GM12878 (cell line): ENCODE data around the gene PDS5A. TPM values are rescaled to one million over a fixed set of nuclear protein-coding genes. Genes with fewer than 3 reads are reported as not detected.
A peak's percentile ranks its signal among the peaks of the same experiment; 100 is the strongest.

Experiments used
- ASH2L ChIP-seq: fragments of 300-600, 200-600 bp; sonication (generic); IDR thresholded peaks from 2 replicates; pipeline ENCODE4 v1.6.1; 2017; ENCODE audit warnings: low read depth, mild to moderate bottlenecking, borderline replicate concordance
- BRCA1 ChIP-seq: IDR thresholded peaks from 2 replicates; pipeline ENCODE4 v1.6.1; 2011; ENCODE audit warnings: low read depth, low read length, improper control_type of control experiment
- CEBPB ChIP-seq, 2 experiments: fragments of 150-350 bp in 1 of 2; IDR thresholded peaks; 2 replicates each; pipeline ENCODE4 v1.6.1; 2012 to 2014; ENCODE audit warnings: low read depth in 2 of 2, low read length in 2 of 2, borderline replicate concordance in 1 of 2, inconsistent platforms in 1 of 2
- CHD2 ChIP-seq: IDR thresholded peaks from 2 replicates; pipeline ENCODE4 v1.6.1; 2011; ENCODE audit warnings: low read depth, low read length, improper control_type of control experiment, borderline replicate concordance
- CREM ChIP-seq: IDR thresholded peaks from 2 replicates; pipeline ENCODE4 v1.6.1; 2014; ENCODE audit warnings: antibody characterized with exemption, low read depth
- EP300 ChIP-seq, 2 experiments: fragments of 150-350 bp in 1 of 2; IDR thresholded peaks; 2 replicates each; pipeline ENCODE4 v1.6.1; 2011 to 2012; ENCODE audit warnings: low read depth in 2 of 2, low read length in 2 of 2, borderline replicate concordance in 1 of 2, improper control_type of control experiment in 1 of 2, inconsistent platforms in 1 of 2; ENCODE audit not compliant: control insufficient read depth in 1 of 2
- EZH2 ChIP-seq: IDR thresholded peaks from 2 replicates; pipeline ENCODE4 v1.6.1; 2012; ENCODE audit warnings: low read depth, mild to moderate bottlenecking, control low read depth, inconsistent platforms, low read length, borderline replicate concordance; ENCODE audit not compliant: control insufficient read depth
- FOXM1 ChIP-seq: IDR thresholded peaks from 2 replicates; pipeline ENCODE4 v1.6.1; 2012; ENCODE audit warnings: low read depth, mild to moderate bottlenecking, inconsistent platforms, low read length, moderate library complexity
- GABPA ChIP-seq: IDR thresholded peaks from 2 replicates; pipeline ENCODE4 v1.6.1; 2014; ENCODE audit warnings: antibody characterized with exemption, low read depth, mild to moderate bottlenecking, inconsistent platforms
- MTA2 ChIP-seq: fragments of 450-650 bp; IDR thresholded peaks from 2 replicates; pipeline ENCODE4 v1.6.1; 2016; ENCODE audit warnings: low read depth, mild to moderate bottlenecking, moderate library complexity
- PAX5 ChIP-seq: IDR thresholded peaks from 2 replicates; pipeline ENCODE4 v1.6.1; 2011; ENCODE audit warnings: low read depth, low read length, borderline replicate concordance
- RAD21 ChIP-seq: IDR thresholded peaks from 2 replicates; pipeline ENCODE4 v1.6.1; 2011; ENCODE audit warnings: mild to moderate bottlenecking, low read depth, low read length, moderate library complexity; ENCODE audit not compliant: insufficient read depth
- RCOR1 ChIP-seq: conservative IDR thresholded peaks from 2 replicates; pipeline ENCODE4 v1.6.1; 2012; ENCODE audit warnings: low read depth, low read length, improper control_type of control experiment
- SRF ChIP-seq, 2 experiments: IDR thresholded peaks; 2 replicates each; pipeline ENCODE4 v1.6.1; 2011; ENCODE audit warnings: low read depth in 2 of 2, low read length in 2 of 2, mild to moderate bottlenecking in 1 of 2, moderate library complexity in 1 of 2
- polyA plus RNA-seq, 11 experiments: library from polyadenylated mRNA; depleted of rRNA in 4 of 11; unstranded in 6 of 11; stranded (reverse) in 5 of 11; fragments of >200 nt; fragmentation: Nextera tagmentation in 4 of 11; fragmentation: Illumina TruSeq in 1 of 11; extraction: Ambion mirVana in 4 of 11; extraction: Trizol in 1 of 11; gene quantifications; 1 replicate in 1 of 11; 2 replicates in 10 of 11; pipeline versions ENCODE4 v1.2.1 to v1.2.3, GENCODE V29; 2011 to 2016; ENCODE audit warnings: inconsistent platforms in 2 of 11, missing spikeins in 2 of 11, low read depth in 1 of 11
- total RNA-seq, 4 experiments: library from RNA; depleted of rRNA in 3 of 4; stranded (reverse); fragments of >200 nt in 3 of 4; fragmentation: Illumina TruSeq in 1 of 4; extraction: Trizol in 1 of 4; gene quantifications; 2 replicates each; pipeline versions ENCODE4 v1.2.1 to v1.2.3, GENCODE V29; 2013 to 2021
- TF ChIP-seq, protein P1 (sequence below): IDR thresholded peaks from 2 replicates; pipeline ENCODE4 v1.6.1; 2011; ENCODE audit warnings: low read depth, low read length, improper control_type of control experiment, borderline replicate concordance
- TF ChIP-seq, protein P2 (sequence below): fragments of 450-650 bp; IDR thresholded peaks from 2 replicates; pipeline ENCODE4 v1.6.1; 2017; ENCODE audit warnings: borderline replicate concordance
- TF ChIP-seq, protein P3 (sequence below): fragments of 450-650 bp; formaldehyde crosslinking; IDR thresholded peaks from 2 replicates; pipeline ENCODE4 v1.4.0; 2022; ENCODE audit warnings: mild to moderate bottlenecking, moderate library complexity
- TF ChIP-seq, protein P4 (sequence below): fragments of 450-650 bp; IDR thresholded peaks from 2 replicates; pipeline ENCODE4 v1.6.1; 2017; ENCODE audit warnings: low read depth, mild to moderate bottlenecking, moderate library complexity
- TF ChIP-seq, protein P5 (sequence below): IDR thresholded peaks from 2 replicates; pipeline ENCODE4 v1.6.1; 2012; ENCODE audit warnings: low read length, inconsistent platforms

The PDS5A gene
- total and polyA plus RNA-seq, 10 of the 15 experiments (the other 5 are each of a cell fraction or from before 2014, with no cell fraction given) = 13.7 to 69.7 (median 52.3) TPM

DNA sequence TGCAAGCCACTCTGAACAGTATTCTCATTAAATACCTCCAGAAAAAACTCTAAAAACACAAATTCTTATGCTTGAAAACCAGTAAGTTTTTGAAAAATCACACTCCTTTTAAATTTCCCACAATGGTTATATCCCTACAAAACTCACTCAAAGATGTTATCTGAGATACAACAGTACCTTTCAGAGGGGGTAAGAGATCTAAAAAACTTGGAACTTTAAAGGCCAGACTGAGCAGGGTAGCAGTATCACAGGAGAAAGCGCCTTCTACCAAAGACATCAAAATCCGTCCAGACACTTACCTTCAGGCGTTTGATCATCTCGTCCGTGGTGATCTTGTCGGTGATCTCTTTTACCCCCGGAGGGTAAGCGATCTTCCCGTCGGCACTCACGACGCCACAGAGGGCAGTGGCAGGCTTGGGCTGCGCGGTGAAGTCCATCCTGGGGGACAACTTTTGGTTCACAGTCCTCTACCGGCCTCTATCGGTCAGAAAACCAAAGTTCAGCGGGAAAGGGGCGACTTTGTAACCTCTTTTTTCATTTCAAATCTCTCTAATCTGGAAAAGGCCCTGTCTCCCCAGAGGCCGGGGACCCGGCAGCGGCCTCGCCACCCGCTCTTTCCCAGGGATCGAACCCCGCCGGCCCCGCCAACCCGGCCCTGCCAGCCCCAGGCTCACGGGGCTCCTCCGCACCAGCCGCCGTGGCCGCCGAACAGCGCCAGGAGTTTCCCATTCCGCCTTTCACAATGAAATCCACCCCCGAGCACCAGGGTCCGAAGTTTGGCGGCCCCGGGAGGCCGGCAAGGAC lies 1.4 kb downstream of the PDS5A start (continued):
- TF ChIP-seq, protein P1, sequence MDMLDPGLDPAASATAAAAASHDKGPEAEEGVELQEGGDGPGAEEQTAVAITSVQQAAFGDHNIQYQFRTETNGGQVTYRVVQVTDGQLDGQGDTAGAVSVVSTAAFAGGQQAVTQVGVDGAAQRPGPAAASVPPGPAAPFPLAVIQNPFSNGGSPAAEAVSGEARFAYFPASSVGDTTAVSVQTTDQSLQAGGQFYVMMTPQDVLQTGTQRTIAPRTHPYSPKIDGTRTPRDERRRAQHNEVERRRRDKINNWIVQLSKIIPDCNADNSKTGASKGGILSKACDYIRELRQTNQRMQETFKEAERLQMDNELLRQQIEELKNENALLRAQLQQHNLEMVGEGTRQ = no peak
- TF ChIP-seq GABPA (no peak), SRF (IDR thresholded peaks at IDR 0.05; ENCODE audit: low read depth in 2 of 2, low read length in 2 of 2) (no peak), PAX5 (no peak), EP300 (IDR thresholded peaks at IDR 0.05; ENCODE audit: borderline replicate concordance in 1 of 2, control insufficient read depth in 1 of 2, low read depth in 2 of 2, low read length in 2 of 2) (no peak), CEBPB (IDR thresholded peaks at IDR 0.05; ENCODE audit: borderline replicate concordance in 1 of 2, low read depth in 2 of 2, low read length in 2 of 2) (no peak), EZH2 (no peak), CREM (no peak), FOXM1 (peak; percentile 40), RAD21 (peak; percentile 92), CHD2 (0 out of 2 replicates have a peak, but pooled peaks have one; percentile 21), MTA2 (no peak), RCOR1 (no peak), ASH2L (peak; percentile 38; the same call in 1 of the 2 replicates), BRCA1 (no peak)
- TF ChIP-seq, protein P2, sequence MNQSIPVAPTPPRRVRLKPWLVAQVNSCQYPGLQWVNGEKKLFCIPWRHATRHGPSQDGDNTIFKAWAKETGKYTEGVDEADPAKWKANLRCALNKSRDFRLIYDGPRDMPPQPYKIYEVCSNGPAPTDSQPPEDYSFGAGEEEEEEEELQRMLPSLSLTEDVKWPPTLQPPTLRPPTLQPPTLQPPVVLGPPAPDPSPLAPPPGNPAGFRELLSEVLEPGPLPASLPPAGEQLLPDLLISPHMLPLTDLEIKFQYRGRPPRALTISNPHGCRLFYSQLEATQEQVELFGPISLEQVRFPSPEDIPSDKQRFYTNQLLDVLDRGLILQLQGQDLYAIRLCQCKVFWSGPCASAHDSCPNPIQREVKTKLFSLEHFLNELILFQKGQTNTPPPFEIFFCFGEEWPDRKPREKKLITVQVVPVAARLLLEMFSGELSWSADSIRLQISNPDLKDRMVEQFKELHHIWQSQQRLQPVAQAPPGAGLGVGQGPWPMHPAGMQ = no peak
- TF ChIP-seq, protein P3, sequence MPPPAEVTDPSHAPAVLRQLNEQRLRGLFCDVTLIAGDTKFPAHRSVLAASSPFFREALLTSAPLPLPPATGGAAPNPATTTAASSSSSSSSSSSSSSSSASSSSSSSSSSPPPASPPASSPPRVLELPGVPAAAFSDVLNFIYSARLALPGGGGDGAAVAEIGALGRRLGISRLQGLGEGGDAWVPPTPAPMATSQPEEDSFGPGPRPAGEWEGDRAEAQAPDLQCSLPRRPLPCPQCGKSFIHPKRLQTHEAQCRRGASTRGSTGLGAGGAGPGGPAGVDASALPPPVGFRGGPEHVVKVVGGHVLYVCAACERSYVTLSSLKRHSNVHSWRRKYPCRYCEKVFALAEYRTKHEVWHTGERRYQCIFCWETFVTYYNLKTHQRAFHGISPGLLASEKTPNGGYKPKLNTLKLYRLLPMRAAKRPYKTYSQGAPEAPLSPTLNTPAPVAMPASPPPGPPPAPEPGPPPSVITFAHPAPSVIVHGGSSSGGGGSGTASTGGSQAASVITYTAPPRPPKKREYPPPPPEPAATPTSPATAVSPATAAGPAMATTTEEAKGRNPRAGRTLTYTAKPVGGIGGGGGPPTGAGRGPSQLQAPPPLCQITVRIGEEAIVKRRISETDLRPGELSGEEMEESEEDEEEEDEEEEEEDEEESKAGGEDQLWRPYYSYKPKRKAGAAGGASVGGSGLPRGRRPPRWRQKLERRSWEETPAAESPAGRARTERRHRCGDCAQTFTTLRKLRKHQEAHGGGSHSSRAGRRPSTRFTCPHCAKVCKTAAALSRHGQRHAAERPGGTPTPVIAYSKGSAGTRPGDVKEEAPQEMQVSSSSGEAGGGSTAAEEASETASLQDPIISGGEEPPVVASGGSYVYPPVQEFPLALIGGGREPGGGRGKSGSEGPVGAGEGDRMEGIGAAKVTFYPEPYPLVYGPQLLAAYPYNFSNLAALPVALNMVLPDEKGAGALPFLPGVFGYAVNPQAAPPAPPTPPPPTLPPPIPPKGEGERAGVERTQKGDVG (CRISPR knock-in tag) = no peak
- TF ChIP-seq, protein P4, sequence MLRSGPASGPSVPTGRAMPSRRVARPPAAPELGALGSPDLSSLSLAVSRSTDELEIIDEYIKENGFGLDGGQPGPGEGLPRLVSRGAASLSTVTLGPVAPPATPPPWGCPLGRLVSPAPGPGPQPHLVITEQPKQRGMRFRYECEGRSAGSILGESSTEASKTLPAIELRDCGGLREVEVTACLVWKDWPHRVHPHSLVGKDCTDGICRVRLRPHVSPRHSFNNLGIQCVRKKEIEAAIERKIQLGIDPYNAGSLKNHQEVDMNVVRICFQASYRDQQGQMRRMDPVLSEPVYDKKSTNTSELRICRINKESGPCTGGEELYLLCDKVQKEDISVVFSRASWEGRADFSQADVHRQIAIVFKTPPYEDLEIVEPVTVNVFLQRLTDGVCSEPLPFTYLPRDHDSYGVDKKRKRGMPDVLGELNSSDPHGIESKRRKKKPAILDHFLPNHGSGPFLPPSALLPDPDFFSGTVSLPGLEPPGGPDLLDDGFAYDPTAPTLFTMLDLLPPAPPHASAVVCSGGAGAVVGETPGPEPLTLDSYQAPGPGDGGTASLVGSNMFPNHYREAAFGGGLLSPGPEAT = peak; percentile 45; the same call in 1 of the 2 replicates
- TF ChIP-seq, protein P5, sequence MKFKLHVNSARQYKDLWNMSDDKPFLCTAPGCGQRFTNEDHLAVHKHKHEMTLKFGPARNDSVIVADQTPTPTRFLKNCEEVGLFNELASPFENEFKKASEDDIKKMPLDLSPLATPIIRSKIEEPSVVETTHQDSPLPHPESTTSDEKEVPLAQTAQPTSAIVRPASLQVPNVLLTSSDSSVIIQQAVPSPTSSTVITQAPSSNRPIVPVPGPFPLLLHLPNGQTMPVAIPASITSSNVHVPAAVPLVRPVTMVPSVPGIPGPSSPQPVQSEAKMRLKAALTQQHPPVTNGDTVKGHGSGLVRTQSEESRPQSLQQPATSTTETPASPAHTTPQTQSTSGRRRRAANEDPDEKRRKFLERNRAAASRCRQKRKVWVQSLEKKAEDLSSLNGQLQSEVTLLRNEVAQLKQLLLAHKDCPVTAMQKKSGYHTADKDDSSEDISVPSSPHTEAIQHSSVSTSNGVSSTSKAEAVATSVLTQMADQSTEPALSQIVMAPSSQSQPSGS = peak; percentile 10
